CD4-positive, alpha-beta T cell treated with Interleukin-12 subunit alpha and Interleukin-12 subunit beta, for 1 hour (primary cell): ENCODE results near the gene HNRNPAB.
"Not testable (repeated sequence)": the region's sequence is repeated elsewhere in the genome, so short reads cannot be mapped to it uniquely, and the experiment has no call there.

Experiments
- DNase-seq: peaks from one replicate; pipeline ENCODE4 v3.0.0-alpha.2; 2020

The HNRNPAB gene

DNA sequence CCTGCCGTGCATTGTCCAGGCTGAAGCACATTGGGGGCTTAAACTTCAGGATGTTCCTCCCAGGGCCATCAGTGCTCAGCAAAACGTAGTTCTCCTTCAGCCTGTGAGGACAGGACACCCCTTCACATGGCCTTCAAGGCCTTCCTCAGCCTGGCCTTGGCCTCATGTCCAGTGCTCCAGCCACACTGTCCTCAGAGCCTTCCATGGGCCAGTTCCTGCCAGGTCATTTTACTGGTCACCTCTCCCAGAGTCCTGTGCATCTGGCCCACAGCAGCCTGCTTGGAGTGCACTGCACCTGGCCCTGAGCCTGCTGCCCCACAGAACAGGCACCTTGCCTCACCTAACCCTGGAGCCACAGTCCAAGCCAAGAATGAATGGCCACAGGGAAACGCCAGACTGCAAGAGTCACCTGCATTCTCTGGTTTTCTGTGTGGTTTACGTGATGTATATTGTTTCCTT, 8.7 kb downstream of the HNRNPAB start:
- no peak for DNase-seq

GRCh38 chr5:178213748-178214151, 9.4 kb downstream of the HNRNPAB start:
- no peak for DNase-seq

DNA sequence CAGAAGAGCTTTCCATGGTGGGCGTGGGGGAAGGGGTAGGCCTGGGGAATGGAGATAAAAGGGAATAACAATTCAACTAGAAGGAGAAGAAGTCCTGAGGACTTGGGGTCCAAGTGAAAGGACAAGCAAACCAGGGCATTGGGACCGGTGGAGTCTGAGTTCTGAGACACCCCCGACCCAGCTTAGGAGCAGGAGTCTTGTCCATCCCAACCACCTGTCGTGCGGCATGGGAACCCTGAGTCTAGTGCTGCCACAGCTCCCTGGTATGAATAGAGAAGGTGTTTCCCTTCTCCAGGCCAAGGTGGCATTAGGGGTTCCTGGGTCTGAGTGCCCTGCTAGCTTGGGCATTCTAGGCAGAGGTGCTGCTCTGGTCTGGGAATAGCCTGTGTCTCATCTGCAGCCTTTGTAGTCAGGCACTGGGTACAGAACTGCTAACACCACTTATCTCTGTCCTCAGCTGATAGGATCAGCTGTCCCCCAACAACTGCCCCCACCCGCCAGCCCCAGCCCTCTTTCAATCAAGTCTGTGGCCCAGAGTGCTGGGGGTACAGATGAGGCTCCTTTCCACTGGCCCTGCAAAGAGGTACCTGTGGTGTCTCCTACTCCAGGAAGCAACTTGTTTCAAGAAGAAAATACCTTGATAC, 9.9 kb downstream of the HNRNPAB start:
- no peak for DNase-seq

DNA sequence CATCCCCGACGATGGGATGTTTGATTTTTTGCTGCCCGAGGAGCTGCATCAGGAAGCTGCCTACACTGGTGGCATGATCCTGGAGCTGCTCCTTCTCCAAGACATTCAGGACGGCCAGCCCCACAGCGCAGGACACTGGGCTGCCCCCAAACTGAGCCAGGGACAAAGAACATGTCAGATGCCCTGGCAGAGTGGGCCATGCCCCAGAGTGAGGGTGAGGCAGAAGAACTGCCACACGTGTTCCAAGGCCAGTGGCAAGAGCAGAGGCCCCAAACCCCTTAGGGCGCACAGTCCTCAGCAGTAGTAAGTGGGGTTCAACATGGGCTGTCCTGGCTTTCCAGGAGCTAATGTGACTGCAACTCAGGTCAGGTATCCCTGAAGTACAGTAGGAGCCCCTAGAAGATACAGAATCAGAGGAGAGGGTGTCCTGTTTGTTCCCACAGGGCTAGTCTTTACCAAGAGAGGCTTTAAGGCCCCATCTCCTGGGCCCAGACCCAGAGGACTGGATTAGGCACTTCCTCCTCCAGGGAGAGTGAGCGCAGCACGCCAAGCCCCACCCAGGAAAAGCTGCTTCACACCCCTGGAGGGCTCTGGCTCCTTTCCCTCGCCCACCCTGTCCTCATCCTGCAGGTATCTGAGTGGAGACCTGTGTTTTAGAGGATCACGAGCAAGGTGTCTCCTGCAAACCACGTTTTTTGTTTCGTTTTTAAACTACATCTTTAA, 11.1 kb downstream of the HNRNPAB start:
- no peak for DNase-seq

GRCh38 chr5:178216088-178216534, 11.8 kb downstream of the HNRNPAB start:
- no peak for DNase-seq

DNA sequence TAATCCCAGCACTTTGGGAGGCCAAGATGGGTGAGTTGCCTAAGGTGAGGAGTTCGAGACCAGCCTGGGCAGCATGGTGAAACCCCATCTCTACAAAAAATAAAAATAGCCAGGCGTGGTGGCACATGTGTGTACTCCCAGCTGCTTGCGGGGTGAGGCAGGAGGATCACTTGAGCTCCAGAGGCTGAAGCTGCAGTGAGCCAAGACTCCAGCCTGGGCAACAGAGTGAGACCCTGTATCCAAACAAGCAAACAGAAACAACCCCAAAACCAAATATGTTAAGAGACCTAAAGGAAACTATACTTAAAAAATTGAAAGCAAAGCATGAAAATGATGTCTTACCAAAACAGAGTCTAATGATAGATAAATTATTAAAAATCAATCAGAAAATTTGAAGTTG, 12.4 kb downstream of the HNRNPAB start:
- no peak for DNase-seq

GRCh38 chr5:178218237-178218776, 14.0 kb downstream of the HNRNPAB start:
- no peak for DNase-seq

- no peak for DNase-seq
Observed at GRCh38 chr5:178218827-178219226, 14.5 kb downstream of the HNRNPAB start.

DNA sequence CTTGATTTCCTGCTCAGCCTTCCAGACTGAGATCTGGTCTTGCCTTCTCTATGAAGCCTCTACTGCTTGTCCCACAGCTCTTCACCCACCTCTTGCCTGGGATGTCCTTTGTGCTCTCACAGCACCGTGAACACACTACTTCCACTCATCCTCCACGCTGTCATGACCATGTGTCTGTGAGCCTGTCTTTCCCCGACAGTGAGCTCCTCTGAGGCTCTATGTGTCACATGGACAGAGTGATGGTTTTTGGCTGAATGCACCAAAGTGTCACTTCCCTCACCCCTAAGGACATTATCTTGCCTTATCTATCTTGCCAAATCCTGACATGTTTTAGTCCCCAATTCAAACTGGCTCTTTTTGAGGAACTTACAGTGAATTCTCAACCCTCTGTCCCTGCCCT, 16.9 kb downstream of the HNRNPAB start:
- DNase-seq, result no peak

GRCh38 chr5:178221853-178222252, 17.5 kb downstream of the HNRNPAB start:
- DNase-seq, result no peak

- DNase-seq, result no peak
Observed at GRCh38 chr5:178222292-178222691, 18.0 kb downstream of the HNRNPAB start.

DNA sequence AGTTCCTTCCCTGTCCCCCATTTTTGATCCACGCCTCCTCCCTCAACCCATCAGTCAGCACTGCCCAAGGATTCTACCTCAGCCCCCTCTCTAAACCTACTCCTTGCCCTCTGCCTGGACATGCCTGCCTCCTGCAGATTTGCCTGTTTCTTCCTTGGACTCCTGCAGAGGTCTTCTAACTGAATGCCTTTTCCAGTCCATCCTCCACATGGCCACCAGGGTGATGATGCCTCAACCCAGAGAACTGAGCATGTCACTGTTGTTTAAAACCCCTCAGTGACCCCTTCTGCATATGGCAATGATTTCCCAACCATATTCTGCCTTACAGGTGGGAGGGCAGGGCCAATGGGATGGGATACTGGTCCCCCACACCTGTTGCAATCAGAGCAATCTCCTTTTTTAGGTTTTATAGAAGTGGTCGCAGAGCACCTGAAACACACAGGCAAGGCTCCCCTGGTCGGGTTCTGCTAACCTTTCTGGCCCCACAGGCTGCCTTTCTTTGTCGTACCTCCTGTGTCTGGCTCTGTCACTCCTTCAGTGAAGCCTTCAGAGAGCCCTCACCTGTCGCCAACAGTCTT, 19.0 kb downstream of the HNRNPAB start:
- no peak for DNase-seq

GRCh38 chr5:178223828-178224335, 19.5 kb downstream of the HNRNPAB start:
- no peak for DNase-seq

- DNase-seq, result no peak
Observed at GRCh38 chr5:178224403-178224802, 20.1 kb downstream of the HNRNPAB start.

DNA sequence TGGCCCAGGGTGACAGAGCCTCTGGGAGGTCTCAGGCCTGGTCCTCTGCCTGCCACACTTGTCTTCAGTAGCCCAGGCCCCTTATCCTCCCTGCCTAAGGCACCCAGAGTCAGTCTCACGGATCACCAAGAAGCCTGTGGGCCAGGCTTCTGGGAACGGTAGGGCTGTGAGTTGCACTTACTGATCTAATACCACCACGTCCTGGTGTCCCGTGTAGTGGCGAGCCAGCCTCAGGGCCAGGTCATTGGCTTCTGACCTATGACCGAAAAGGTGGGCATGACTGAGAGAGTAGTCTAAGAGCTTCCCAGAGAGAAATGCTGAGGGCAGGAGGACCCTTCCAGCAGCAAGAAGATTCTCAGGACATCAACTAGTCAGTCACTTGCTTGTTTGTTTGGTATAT, 20.8 kb downstream of the HNRNPAB start:
- DNase-seq, result no peak

DNA sequence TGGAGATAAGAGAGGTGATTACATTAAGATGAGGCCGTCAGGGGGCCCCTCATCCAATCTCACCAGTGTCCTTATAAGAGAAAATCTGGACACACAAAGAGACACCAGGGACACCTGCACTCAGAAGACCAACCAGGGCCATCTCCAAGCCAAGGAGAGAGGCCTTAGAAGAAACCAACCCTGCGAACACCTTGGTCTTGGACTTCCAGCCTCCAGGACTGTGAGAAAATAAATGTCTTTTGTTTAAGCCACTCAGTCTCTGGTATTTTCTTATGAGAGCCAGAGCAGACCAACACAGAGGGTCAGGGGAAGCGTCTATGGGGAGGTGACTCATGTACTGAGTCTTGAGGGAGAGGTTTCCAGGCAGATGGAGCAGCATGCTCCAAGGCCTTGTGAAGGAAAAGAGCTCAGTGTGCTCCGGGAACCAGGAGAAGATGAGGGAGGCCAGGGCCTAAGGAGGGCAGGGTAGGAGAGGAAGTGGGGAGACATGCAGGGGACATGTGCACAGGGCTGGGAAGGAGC, 22.9 kb downstream of the HNRNPAB start:
- DNase-seq, result no peak

DNA sequence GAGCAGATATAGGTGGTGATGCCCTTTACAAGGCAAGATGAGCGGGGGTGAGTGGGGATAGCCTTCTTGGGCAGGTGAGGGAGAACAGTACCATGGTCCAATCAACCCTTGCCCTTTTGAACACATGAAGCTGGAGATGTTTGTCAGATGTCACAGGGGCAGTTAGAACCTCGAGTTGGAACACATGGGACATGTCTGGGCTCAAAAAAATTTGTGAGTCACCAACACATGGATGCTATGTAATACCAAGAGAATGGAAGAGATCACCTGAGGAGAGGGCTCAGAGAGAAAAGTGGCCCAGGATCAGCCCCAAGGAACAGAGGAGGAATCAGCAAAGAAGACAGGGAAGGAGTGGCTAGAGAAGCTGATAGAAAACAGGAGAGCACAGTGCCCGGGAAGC, 23.6 kb downstream of the HNRNPAB start:
- DNase-seq, result no peak

DNA sequence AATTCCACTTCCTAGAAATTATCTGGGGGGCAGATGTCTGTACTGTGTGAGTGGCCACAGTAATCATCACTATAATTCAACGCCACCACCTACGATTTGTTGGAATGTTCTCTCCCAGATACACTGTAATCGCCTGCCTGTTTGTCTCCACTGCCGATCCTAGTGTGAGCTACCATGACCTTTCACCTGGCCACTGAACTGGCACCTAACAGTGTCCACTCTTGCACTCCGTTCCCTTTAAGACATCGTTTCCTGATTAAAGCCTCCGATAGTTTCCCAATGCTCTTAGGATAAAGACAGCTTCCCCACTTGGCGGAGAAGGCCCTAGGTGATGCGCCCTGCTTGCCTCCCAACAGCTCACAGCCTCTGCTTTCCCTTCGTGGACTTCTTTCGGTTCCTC, 24.3 kb downstream of the HNRNPAB start:
- DNase-seq, result no peak

DNA sequence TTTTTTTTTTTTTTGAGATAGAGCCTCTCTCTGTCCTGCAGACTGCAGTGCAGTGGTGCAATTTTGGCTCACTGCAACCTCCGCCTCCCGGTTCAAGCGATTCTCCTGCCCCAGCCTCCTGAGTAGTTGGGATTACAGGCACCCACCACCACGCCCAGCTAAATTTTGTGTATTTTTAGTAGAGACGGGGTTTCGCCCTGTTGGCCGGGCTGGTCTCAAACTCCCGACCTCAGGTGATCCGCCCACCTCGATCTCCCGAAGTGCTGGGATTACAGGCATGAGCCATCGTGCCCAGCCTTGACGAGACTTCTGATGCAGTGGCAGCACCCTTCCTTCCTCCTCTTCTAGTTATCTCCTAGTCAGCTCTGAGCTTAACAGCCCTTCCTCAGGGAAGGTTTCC, 24.8 kb downstream of the HNRNPAB start:
- not testable (repeated sequence) for DNase-seq

GRCh38 chr5:178229861-178230260, 25.5 kb downstream of the HNRNPAB start:
- no peak for DNase-seq

DNA sequence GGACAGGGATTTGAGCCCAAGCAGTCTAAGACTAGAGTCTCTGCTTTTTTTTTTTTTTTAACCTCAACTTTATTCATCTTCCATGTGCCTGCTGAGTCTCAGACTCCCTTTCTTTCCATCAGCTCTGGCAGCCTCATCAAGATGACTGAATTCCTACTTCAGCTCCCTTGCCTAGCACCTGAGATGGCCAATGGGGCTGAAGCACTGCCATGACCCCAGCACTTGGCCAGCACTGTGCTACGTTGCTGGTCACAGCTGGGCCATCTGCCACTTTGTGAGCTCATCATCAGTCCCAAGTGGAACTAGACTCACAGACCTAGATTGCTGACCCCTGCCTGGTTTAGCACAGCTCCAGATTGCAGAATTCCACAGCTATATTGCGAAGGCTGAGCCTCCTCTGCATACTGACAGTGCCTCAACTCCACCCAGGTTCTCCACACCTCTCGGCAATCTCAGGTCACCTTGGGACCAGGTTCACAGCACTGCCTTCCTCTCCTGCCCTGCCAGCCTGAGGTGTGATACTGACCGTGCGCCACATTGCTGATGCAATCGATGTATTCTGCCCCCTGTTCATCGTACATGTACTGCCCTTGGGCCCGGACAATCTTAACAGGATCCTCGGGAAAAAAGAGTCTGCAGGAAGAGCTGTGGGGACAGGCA, 26.7 kb downstream of the HNRNPAB start:
- DNase-seq, result no peak

GRCh38 chr5:178231539-178232123, 27.3 kb downstream of the HNRNPAB start:
- no peak for DNase-seq
